Mononuclear cell (primary cell): Measurements from ENCODE around the gene KLHL17. TPM values are rescaled to one million over a fixed set of nuclear protein-coding genes. Genes with fewer than 3 reads are reported as not detected.

Experiments
- H3K27me3 ChIP-seq: 2 replicates; pipeline ENCODE4 v1.6.0; 2011; ENCODE audit warnings: low read length, control low read depth; ENCODE audit not compliant: insufficient read depth
- H3K4me1 ChIP-seq: 2 replicates; pipeline ENCODE4 v1.5.1; 2011; ENCODE audit warnings: mild to moderate bottlenecking, low read length, control low read depth; ENCODE audit not compliant: insufficient read depth
- H3K4me3 ChIP-seq: 2 replicates; pipeline ENCODE4 v1.5.1; 2011; ENCODE audit warnings: mild to moderate bottlenecking, low read length, moderate library complexity
- H3K9me3 ChIP-seq: 2 replicates; pipeline ENCODE4 v1.5.1; 2011; ENCODE audit warnings: low read depth, mild to moderate bottlenecking, control low read depth, low read length
- total RNA-seq: library from RNA; depleted of rRNA; stranded (reverse); fragments of >200 nt; gene quantifications from one replicate; pipeline ENCODE4 v1.2.3, GENCODE V29; 2012

KLHL17 gene
- total RNA-seq, 1 donor = 2.2 TPM

GRCh38 chr1:950881-951280 is 9.5 kb upstream of the KLHL17 start:
- Histone ChIP-seq H3K4me1 (peaks cover 4% of the 10 kb centered on the region), H3K9me3 (no peaks in the 10 kb centered on the region), H3K4me3 (no peak overlapping the region), H3K27me3 (no peaks in the 10 kb centered on the region)

- Histone ChIP-seq H3K4me1 (peaks cover 4% of the 10 kb centered on the region), H3K27me3 (no peaks in the 10 kb centered on the region), H3K4me3 (no peak overlapping the region), H3K9me3 (no peaks in the 10 kb centered on the region)
Observed at GRCh38 chr1:951364-951763, 9.0 kb upstream of the KLHL17 start.

DNA sequence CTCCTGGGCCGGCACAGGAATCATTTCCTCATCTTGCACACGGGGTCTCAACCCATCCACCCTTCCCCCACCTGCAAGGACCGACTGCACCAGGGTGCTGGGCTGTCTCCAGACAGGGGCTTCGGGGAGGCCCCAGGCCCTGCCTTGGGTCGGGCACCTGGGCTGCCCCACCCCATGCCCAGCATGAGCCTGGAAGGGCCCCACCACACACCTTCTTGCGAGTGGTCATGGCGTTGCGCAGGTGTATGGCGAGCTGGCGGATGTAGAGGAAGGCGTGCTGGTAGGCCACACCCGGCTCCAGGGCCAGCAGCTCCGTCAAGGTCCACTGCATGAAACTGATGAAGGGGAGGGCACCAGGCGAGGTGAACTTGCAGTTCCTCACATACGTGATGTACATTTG is 8.2 kb upstream of the KLHL17 start:
- Histone ChIP-seq H3K9me3 (no peaks in the 10 kb centered on the region), H3K4me1 (peaks cover 9% of the 10 kb centered on the region), H3K4me3 (no peak overlapping the region), H3K27me3 (no peaks in the 10 kb centered on the region)

- Histone ChIP-seq H3K4me1 (peaks cover 14% of the 10 kb centered on the region), H3K27me3 (no peaks in the 10 kb centered on the region), H3K4me3 (no peak overlapping the region), H3K9me3 (no peaks in the 10 kb centered on the region)
Observed at GRCh38 chr1:952603-953002, 7.8 kb upstream of the KLHL17 start.

DNA sequence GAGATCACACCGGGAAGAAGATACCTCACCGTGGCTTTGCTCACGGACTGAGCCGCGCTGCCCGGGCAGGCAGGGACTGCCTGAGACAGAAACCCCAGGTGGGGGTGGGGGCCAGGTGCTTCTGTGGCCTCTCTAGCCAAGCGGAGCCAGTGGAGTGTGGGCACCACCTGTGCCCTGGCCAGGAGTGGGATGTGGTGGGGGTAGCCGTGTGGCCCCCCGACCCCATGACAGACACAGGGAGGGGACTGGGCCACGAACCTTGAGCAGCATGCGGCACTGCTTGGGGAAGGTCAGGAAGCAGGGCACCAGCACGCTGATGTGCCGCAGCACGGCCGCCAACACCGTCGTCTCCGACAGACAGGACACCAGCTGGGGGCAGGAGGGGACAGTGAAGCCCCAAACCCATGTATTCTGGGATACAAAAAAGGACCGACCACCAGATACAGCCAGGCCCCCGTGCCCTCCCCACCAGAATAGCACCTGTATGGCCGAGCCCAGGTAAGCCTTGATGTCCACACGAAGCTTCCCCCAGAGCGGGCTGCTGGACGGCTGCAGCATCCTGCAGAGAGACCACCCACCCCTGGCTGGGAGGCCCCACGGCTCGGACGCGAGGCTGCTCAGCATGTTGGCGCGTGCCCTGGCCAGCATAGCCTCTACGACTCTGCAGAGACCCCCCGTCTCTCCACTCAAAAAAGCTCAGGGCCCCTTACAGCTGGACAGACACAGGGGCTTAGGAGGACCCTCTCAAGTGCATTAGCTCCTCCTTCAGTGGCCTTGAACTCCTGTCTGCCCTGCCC is 6.7 kb upstream of the KLHL17 start:
- H3K4me3 ChIP-seq = no peak overlapping the region
- peaks cover 25% of the 10 kb centered on the region for H3K4me1 ChIP-seq
- no peaks in the 10 kb centered on the region for H3K27me3 ChIP-seq
- H3K9me3 ChIP-seq = no peaks in the 10 kb centered on the region

GRCh38 chr1:954927-955326 is 5.5 kb upstream of the KLHL17 start:
- H3K27me3 ChIP-seq = no peaks in the 10 kb centered on the region
- no peak overlapping the region for H3K4me3 ChIP-seq
- H3K9me3 ChIP-seq = no peaks in the 10 kb centered on the region
- peaks cover 31% of the 10 kb centered on the region for H3K4me1 ChIP-seq

GRCh38 chr1:955474-955873 is 4.9 kb upstream of the KLHL17 start:
- no peak overlapping the region for H3K4me3 ChIP-seq
- no peaks in the 10 kb centered on the region for H3K27me3 ChIP-seq
- peaks cover 31% of the 10 kb centered on the region for H3K4me1 ChIP-seq
- H3K9me3 ChIP-seq = no peaks in the 10 kb centered on the region

DNA sequence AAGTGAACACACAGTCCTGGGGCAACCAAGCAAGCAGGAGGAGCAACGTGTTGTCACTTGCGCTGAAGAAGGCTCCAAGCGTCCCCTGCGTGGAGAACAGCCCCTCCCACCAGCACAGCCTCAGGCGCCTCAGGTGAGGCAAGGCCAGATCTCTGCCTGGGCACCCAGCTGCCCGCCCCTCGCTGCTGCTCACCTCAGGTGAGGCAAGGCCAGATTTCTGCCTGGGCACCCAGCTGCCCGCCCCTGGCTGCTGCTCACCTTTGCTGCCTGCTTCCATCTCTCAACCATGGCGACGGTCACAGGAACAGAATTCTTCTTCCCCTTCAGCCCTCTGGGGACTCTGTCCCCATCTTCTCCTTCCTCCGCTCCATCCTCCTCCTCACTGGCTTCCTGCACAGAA is 3.7 kb upstream of the KLHL17 start:
- H3K4me3 ChIP-seq = no peak overlapping the region
- peaks cover 36% of the 10 kb centered on the region for H3K4me1 ChIP-seq
- H3K27me3 ChIP-seq = no peaks in the 10 kb centered on the region
- H3K9me3 ChIP-seq = no peaks in the 10 kb centered on the region

- Histone ChIP-seq H3K4me1 (peaks cover 36% of the 10 kb centered on the region), H3K4me3 (peak within 1 kb of the TSS; percentile 97), H3K9me3 (no peaks in the 10 kb centered on the region), H3K27me3 (no peaks in the 10 kb centered on the region)
Observed at GRCh38 chr1:958823-959730, 1.3 kb upstream of the KLHL17 start, which contains the start of gene NOC2L. NOC2L (minus strand) TSS chr1:959256; CDS start chr1:959240, 16 bp downstream.

GRCh38 chr1:959731-960362 is 537 bp upstream of the KLHL17 start:
- H3K4me1 ChIP-seq = peaks cover 36% of the 10 kb centered on the region

DNA sequence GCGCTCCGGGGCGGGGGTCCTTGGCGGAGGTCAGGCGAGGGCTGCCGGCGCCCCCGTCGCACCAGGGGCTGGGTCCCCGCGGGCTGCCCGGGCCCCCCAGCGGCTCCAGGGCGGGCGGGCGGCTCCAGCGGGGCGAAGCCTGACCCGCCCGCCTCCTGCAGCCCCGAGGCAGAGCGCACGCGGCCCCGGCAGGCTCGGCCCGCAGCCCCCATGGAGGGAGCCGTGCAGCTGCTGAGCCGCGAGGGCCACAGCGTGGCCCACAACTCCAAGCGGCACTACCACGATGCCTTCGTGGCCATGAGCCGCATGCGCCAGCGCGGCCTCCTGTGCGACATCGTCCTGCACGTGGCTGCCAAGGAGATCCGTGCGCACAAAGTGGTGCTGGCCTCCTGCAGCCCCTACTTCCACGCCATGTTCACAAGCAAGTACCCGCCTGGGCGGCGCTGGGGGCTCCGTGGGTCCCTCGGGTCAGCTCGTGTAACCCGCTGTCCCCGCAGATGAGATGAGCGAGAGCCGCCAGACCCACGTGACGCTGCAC is 817 bp downstream of the KLHL17 start:
- Histone ChIP-seq H3K4me3 (peak overlapping the region; percentile 41), H3K9me3 (no peaks in the 10 kb centered on the region), H3K27me3 (no peaks in the 10 kb centered on the region), H3K4me1 (peaks cover 36% of the 10 kb centered on the region)

More at GRCh38 chr1:959731-960362, 537 bp upstream of the KLHL17 start:
- no peaks in the 10 kb centered on the region for H3K9me3 ChIP-seq
- H3K27me3 ChIP-seq = no peaks in the 10 kb centered on the region
- peak overlapping the region; percentile 41 for H3K4me3 ChIP-seq

- Histone ChIP-seq H3K4me1 (peaks cover 40% of the 10 kb centered on the region), H3K4me3 (no peak overlapping the region), H3K9me3 (no peaks in the 10 kb centered on the region), H3K27me3 (no peaks in the 10 kb centered on the region)
Observed at GRCh38 chr1:962381-963300, 2.3 kb downstream of the KLHL17 start.

GRCh38 chr1:963301-963651 is 2.9 kb downstream of the KLHL17 start:
- Histone ChIP-seq H3K27me3 (no peaks in the 10 kb centered on the region), H3K9me3 (no peaks in the 10 kb centered on the region), H3K4me3 (no peak overlapping the region), H3K4me1 (peaks cover 34% of the 10 kb centered on the region)
